Measurements from ENCODE around the gene HKDC1. TPM values are rescaled to one million over a fixed set of nuclear protein-coding genes. Genes with fewer than 3 reads are reported as not detected.

HKDC1 gene
- polyA plus RNA-seq, 1 of the 3 experiments (the other 2 are of a cell fraction) = 0.10 TPM

GRCh38 chr10:69303632-69304051 lies 83.5 kb downstream of the HKDC1 start:
- Histone ChIP-seq H3K36me3 (replicated peaks in 1 of 2; ENCODE audit: control insufficient read depth in 1 of 2, insufficient read depth in 2 of 2, low read length in 1 of 2) (no peaks in the 10 kb centered on the region), H3K79me2 (ENCODE audit: insufficient read depth) (no peaks in the 10 kb centered on the region), H3K4me2 (no peak overlapping the region), H3K9ac (no peak overlapping the region), H3K27me3 (ENCODE audit: insufficient read depth) (no peaks in the 10 kb centered on the region), H4K20me1 (ENCODE audit: insufficient read depth) (no peaks in the 10 kb centered on the region), H3F3A (replicated peaks; ENCODE audit: insufficient read depth) (no peaks in the 10 kb centered on the region), H3K4me1 (ENCODE audit: control insufficient read depth in 1 of 2, insufficient read depth in 2 of 2, low read depth in 1 of 2, low read length in 1 of 2) (no peaks in the 10 kb centered on the region; a peak in 1 of 4 replicates), H2AFZ (ENCODE audit: low read depth) (no peak overlapping the region), H3K9me2 (no peaks in the 10 kb centered on the region), H3K27ac (ENCODE audit: low read depth in 2 of 2, low read length in 1 of 2) (no peak overlapping the region), H3K4me3 (ENCODE audit: low read depth in 2 of 2, low read length in 1 of 2) (no peak overlapping the region), H3K9me3 (no peaks in the 10 kb centered on the region)
- WGBS (ENCODE audit: low lambda C conversion rate) = 66% methylated on average over 3 of the region's 3 CpGs
- DNase-seq = no peak
- ChIA-PET CTCF (interaction anchor here (0.9 kb wide), 1 partner anchor 9 kb away, joined by 3 read pairs; no protein-coding TSS in a partner anchor), POLR2A (no interaction called here)
- TF ChIP-seq FOSL2 (IDR thresholded peaks at IDR 0.05; ENCODE audit: borderline replicate concordance, low read depth) (peak; percentile 22; the same call in 1 of the 2 replicates), JUND (IDR thresholded peaks at IDR 0.05) (0 out of 2 replicates have a peak, but pooled peaks have one; percentile 22), PBX3 (IDR thresholded peaks at IDR 0.05) (no peak)

- WGBS (ENCODE audit: low lambda C conversion rate) = 100% methylated on average over 2 of the region's 2 CpGs
- H3K4me1 ChIP-seq (ENCODE audit: control insufficient read depth in 1 of 2, insufficient read depth in 2 of 2, low read depth in 1 of 2, low read length in 1 of 2) = no peaks in the 10 kb centered on the region; a peak in 1 of 4 replicates
- no peak overlapping the region for H3K4me2 ChIP-seq
- TF ChIP-seq SIN3A (IDR thresholded peaks at IDR 0.05; ENCODE audit: borderline replicate concordance, low read depth, low read length) = no peak
- TF ChIP-seq RXRA (IDR thresholded peaks at IDR 0.05; ENCODE audit: borderline replicate concordance, low read depth) = no peak
- no peak for TF ChIP-seq NFIC (IDR thresholded peaks at IDR 0.05; ENCODE audit: borderline replicate concordance)
- TF ChIP-seq TAF1 (IDR thresholded peaks at IDR 0.05; ENCODE audit: borderline replicate concordance, low read depth, low read length) = no peak
- TF ChIP-seq MEF2A (IDR thresholded peaks at IDR 0.05; ENCODE audit: borderline replicate concordance, low read depth) = no peak
- TF ChIP-seq RFX5 (IDR thresholded peaks at IDR 0.05; ENCODE audit: low read length) = no peak
- TF ChIP-seq POLR2AphosphoS5 (IDR thresholded peaks at IDR 0.05; ENCODE audit: low read depth, low read length) = no peak
- no peak for TF ChIP-seq EP300 (IDR thresholded peaks at IDR 0.05; ENCODE audit: borderline replicate concordance in 1 of 2, low read depth in 1 of 2, low read length in 1 of 2)
- no peak for TF ChIP-seq RCOR1 (IDR thresholded peaks at IDR 0.05; ENCODE audit: low read length)
- TF ChIP-seq TCF12 (IDR thresholded peaks at IDR 0.05) = no peak
- no peak for TF ChIP-seq MAX (IDR thresholded peaks at IDR 0.05; ENCODE audit: low read depth)
- no peak for TF ChIP-seq MXI1 (IDR thresholded peaks at IDR 0.05; ENCODE audit: low read depth, low read length)
- no peak for TF ChIP-seq CHD2 (IDR thresholded peaks at IDR 0.05; ENCODE audit: low read length, partially characterized antibody)
- H4K20me1 ChIP-seq (ENCODE audit: insufficient read depth) = no peaks in the 10 kb centered on the region
- no peaks in the 10 kb centered on the region for H3K79me2 ChIP-seq (ENCODE audit: insufficient read depth)
- H2AFZ ChIP-seq (ENCODE audit: low read depth) = no peak overlapping the region
- no peaks in the 10 kb centered on the region for H3K36me3 ChIP-seq (replicated peaks in 1 of 2; ENCODE audit: control insufficient read depth in 1 of 2, insufficient read depth in 2 of 2, low read length in 1 of 2)
- H3K27ac ChIP-seq (ENCODE audit: low read depth in 2 of 2, low read length in 1 of 2) = no peak overlapping the region
- no peak for DNase-seq
- H3F3A ChIP-seq (replicated peaks; ENCODE audit: insufficient read depth) = no peaks in the 10 kb centered on the region
- H3K9me2 ChIP-seq = no peaks in the 10 kb centered on the region
- POLR2A ChIA-PET = no interaction called here
- H3K9me3 ChIP-seq = no peaks in the 10 kb centered on the region
- no peak overlapping the region for H3K9ac ChIP-seq
- CTCF ChIA-PET = no interaction called here
- H3K4me3 ChIP-seq (ENCODE audit: low read depth in 2 of 2, low read length in 1 of 2) = no peak overlapping the region
- no peaks in the 10 kb centered on the region for H3K27me3 ChIP-seq (ENCODE audit: insufficient read depth)
Observed at GRCh38 chr10:69306421-69306820, 86.3 kb downstream of the HKDC1 start.

All from SK-N-SH (cell line).